Measurements from ENCODE around the gene DRG2.

DRG2 gene

DNA sequence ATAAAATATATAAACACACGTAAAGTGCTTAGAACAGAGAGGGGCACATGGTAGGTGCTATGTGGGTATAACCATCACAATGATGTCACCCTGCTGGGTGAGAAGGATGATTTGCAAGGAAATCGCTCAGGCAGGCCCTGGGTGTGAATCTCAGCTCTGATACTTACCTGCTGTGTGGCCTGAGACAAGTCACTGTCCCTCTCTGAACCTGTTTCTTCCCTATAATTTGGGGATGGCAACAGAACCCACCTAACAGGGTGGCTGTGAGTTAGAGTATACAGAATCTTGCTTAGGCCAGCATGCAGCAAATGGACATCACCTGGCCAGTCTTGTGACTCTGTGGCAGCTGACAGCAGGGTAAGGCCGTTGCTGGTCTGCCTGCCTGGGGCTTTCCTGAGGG lies 59.2 kb downstream of the DRG2 start:
- Histone ChIP-seq H3K27ac (no peak overlapping the region), H3K36me3 (ENCODE audit: control insufficient read depth, insufficient read depth, low read length) (no peaks in the 10 kb centered on the region), H2AFZ (no peak overlapping the region), H3K4me2 (ENCODE audit: low read length) (no peak overlapping the region), H3K79me2 (no peaks in the 10 kb centered on the region), H3K9me3 (ENCODE audit: control insufficient read depth, low read length) (no peaks in the 10 kb centered on the region), H3K27me3 (ENCODE audit: control insufficient read depth, insufficient read depth, low read length) (no peaks in the 10 kb centered on the region), H3K4me3 (ENCODE audit: low read depth, low read length) (no peak overlapping the region), H3K9ac (no peak overlapping the region), H3K4me1 (no peaks in the 10 kb centered on the region)
- TF ChIP-seq CTCF (IDR thresholded peaks at IDR 0.05): no peak

- no peak overlapping the region for H3K4me2 ChIP-seq (ENCODE audit: low read length)
- no peaks in the 10 kb centered on the region for H3K27me3 ChIP-seq (ENCODE audit: control insufficient read depth, insufficient read depth, low read length)
- no peaks in the 10 kb centered on the region for H3K36me3 ChIP-seq (ENCODE audit: control insufficient read depth, insufficient read depth, low read length)
- H3K4me3 ChIP-seq (ENCODE audit: low read depth, low read length): no peak overlapping the region
- H3K9me3 ChIP-seq (ENCODE audit: control insufficient read depth, low read length): no peaks in the 10 kb centered on the region
- no peak overlapping the region for H3K9ac ChIP-seq
- TF ChIP-seq CTCF (IDR thresholded peaks at IDR 0.05): no peak
- H3K79me2 ChIP-seq: no peaks in the 10 kb centered on the region
- H2AFZ ChIP-seq: no peak overlapping the region
- H3K27ac ChIP-seq: no peak overlapping the region
- no peaks in the 10 kb centered on the region for H3K4me1 ChIP-seq
Measured at GRCh38 chr17:18148586-18148985, 60.8 kb downstream of the DRG2 start.

DNA sequence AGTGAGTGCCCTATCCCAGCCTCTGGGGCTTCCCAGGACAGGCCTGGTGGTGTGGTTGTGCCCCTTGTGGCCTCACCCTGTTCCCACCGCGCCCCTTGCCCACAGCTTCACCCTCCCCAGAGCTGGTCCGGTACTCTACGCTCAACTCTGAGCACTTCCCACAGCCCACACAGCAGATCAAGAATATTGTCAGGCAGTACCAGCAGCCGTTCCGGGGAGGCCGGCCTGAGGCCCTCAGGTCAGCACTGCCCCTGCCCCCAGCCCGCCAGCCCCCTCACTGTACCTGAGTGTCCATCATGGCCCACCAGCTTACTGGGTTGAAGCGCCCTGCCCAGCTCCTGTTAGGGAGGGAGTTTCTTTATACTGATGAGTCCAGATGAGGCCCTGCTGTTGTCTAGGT lies 63.5 kb downstream of the DRG2 start:
- TF ChIP-seq CTCF (IDR thresholded peaks at IDR 0.05): no peak
- no peak overlapping the region for H3K4me2 ChIP-seq (ENCODE audit: low read length)

GRCh38 chr17:18155179-18155578 lies 67.4 kb downstream of the DRG2 start:
- no peaks in the 10 kb centered on the region for H3K27me3 ChIP-seq (ENCODE audit: control insufficient read depth, insufficient read depth, low read length)
- no peaks in the 10 kb centered on the region for H3K4me1 ChIP-seq
- no peak overlapping the region for H3K27ac ChIP-seq

More for the DNA sequence above, 63.5 kb downstream of the DRG2 start:
- Histone ChIP-seq H3K9me3 (ENCODE audit: control insufficient read depth, low read length) (no peaks in the 10 kb centered on the region), H3K27me3 (ENCODE audit: control insufficient read depth, insufficient read depth, low read length) (no peaks in the 10 kb centered on the region), H3K36me3 (ENCODE audit: control insufficient read depth, insufficient read depth, low read length) (no peaks in the 10 kb centered on the region), H2AFZ (no peak overlapping the region), H3K9ac (no peak overlapping the region), H3K27ac (no peak overlapping the region), H3K4me3 (ENCODE audit: low read depth, low read length) (no peak overlapping the region), H3K4me1 (no peaks in the 10 kb centered on the region), H3K79me2 (no peaks in the 10 kb centered on the region)

More at GRCh38 chr17:18155179-18155578, 67.4 kb downstream of the DRG2 start:
- Histone ChIP-seq H3K36me3 (ENCODE audit: control insufficient read depth, insufficient read depth, low read length) (no peaks in the 10 kb centered on the region), H3K4me2 (ENCODE audit: low read length) (no peak overlapping the region), H3K9ac (no peak overlapping the region), H3K79me2 (no peaks in the 10 kb centered on the region), H2AFZ (no peak overlapping the region), H3K9me3 (ENCODE audit: control insufficient read depth, low read length) (no peaks in the 10 kb centered on the region), H3K4me3 (ENCODE audit: low read depth, low read length) (no peak overlapping the region)
- no peak for TF ChIP-seq CTCF (IDR thresholded peaks at IDR 0.05)

Data from parathyroid adenoma (tissue), 2 donors.